Epithelial cell of esophagus (primary cell): Measurements from ENCODE around the gene INPP5B.

Experiments used
- DNase-seq: peaks from one replicate; pipeline ENCODE4 v3.0.0; 2010; ENCODE audit warnings: low read depth
- H3K4me3 ChIP-seq: 2 replicates; pipeline ENCODE4 v1.5.1; 2011; ENCODE audit warnings: mild to moderate bottlenecking, low read length, control low read depth
- TF ChIP-seq, protein P1 (sequence below): IDR thresholded peaks from 2 replicates; pipeline ENCODE4 v1.5.1; 2011; ENCODE audit warnings: low read depth, mild to moderate bottlenecking, low read length, control low read depth, inconsistent platforms; ENCODE audit not compliant: insufficient read depth; ENCODE audit errors: missing control alignments

INPP5B gene

GRCh38 chr1:37866491-37866890 is 80.4 kb downstream of the INPP5B start:
- no peak overlapping the region for H3K4me3 ChIP-seq
- TF ChIP-seq, protein P1, sequence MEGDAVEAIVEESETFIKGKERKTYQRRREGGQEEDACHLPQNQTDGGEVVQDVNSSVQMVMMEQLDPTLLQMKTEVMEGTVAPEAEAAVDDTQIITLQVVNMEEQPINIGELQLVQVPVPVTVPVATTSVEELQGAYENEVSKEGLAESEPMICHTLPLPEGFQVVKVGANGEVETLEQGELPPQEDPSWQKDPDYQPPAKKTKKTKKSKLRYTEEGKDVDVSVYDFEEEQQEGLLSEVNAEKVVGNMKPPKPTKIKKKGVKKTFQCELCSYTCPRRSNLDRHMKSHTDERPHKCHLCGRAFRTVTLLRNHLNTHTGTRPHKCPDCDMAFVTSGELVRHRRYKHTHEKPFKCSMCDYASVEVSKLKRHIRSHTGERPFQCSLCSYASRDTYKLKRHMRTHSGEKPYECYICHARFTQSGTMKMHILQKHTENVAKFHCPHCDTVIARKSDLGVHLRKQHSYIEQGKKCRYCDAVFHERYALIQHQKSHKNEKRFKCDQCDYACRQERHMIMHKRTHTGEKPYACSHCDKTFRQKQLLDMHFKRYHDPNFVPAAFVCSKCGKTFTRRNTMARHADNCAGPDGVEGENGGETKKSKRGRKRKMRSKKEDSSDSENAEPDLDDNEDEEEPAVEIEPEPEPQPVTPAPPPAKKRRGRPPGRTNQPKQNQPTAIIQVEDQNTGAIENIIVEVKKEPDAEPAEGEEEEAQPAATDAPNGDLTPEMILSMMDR = no peak

DNA sequence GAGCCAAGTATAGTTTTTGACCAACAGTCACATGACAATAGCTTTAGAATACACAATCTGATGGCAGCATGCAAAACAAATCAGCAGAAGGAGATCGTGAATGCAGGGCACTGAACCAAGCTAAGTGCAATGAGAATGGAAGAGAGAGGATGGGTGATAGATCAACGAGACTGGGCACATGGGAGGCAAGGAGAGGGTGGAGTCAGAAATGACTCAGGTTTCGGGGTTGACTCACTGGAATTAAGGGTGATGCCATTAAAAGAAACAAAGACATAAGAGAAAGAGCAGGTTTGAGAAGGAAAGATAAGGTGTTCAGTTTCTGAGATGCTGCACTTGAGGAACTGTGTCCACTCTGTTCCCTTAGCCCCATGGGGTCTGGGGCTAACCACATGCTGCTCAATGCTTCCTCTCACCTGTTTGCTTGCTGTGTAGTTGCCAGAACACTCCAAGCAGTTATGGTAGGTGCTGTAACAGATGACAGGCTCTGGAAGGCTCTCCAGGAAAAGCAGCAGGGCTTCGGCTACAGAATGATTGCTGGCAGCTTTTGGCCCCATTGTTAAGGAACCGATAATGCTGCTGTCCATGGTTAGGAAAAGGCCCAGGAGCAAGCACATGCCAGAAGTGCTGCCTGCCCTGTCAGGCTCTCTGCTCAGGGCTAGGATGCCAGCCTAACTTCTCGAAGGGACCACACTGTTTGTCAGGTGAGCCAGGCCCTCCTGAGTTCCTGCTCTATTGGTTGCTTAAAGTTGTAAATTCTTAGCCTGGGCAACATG is 81.3 kb downstream of the INPP5B start:
- no peak overlapping the region for H3K4me3 ChIP-seq
- peak; percentile 96 for DNase-seq
- TF ChIP-seq, protein P1 = no peak

More at GRCh38 chr1:37866491-37866890, 80.4 kb downstream of the INPP5B start:
- DNase-seq = peak; percentile 51

DNA sequence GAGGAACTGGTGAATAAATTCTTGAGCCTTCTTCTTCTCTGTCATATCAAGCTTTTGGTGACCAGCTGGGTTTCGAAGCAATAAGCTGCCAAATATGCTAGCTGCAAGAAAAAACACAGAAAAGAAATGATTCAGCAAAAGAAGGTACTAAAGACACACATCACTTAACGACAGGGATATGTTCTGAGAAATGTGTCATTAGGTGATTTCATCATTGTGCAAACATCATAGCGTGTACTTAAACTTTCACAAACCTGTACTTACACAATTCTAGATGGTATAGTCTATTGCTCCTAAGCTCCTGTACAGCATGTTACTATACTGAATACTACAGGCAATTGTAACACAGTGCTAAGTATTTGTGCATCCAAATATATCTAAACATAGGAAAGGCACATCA is 84.5 kb downstream of the INPP5B start:
- peak; percentile 93 for DNase-seq
- no peak overlapping the region for H3K4me3 ChIP-seq
- TF ChIP-seq, protein P1 = no peak

- TF ChIP-seq, protein P1 = no peak
- peak; percentile 87 for DNase-seq
- H3K4me3 ChIP-seq = no peak overlapping the region
These were observed 85.7 kb downstream of the INPP5B start for GRCh38 chr1:37861151-37861550.

DNA sequence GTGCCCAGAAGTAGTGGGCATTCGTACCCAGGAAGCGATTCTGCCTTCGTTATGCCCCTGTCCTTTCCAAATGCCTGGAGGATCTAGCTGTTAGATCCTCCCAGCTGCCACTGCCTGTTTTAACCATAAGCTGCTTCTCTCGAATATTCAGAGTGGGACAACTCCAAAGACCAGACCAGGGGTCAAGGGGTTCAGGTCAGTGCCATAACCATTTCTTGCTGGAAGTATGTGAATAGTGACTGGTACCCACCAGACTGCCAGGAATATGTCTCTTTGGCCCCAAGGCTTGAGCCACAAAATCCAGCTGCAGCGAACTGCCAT is 86.5 kb downstream of the INPP5B start:
- peak overlapping the region; percentile 100 for H3K4me3 ChIP-seq

GRCh38 chr1:37859507-37860345 is 87.1 kb downstream of the INPP5B start, which contains the start of gene MTF1:
TSS of gene MTF1 (minus strand) at chr1:37859592. CDS start at chr1:37857658, 1,934 bp downstream.
- TF ChIP-seq, protein P1 = peak; percentile 87
- DNase-seq = peak; percentile 99
- peak within 1 kb of the TSS; percentile 100 for H3K4me3 ChIP-seq

More for the DNA sequence above, 86.5 kb downstream of the INPP5B start:
- TF ChIP-seq, protein P1 = no peak
- no peak for DNase-seq
